Measurements from ENCODE around the gene SVOPL. TPM values are rescaled to one million over a fixed set of nuclear protein-coding genes. Genes with fewer than 3 reads are reported as not detected.

Gene SVOPL
- total RNA-seq, 1 experiment from 2014 or later, result not detected

- no TSS peak for BruUV-seq (replicated peaks)
- H2AFZ ChIP-seq (ENCODE audit: low read depth, low read length, poor library complexity, severe bottlenecking), result no peak overlapping the region
- ChIA-PET CTCF (no interaction called here), POLR2A (no interaction called here), RAD21 (ENCODE audit: low non-redundant PET in 1 of 2, low total read pairs in 2 of 2, uncharacterized antibody in 2 of 2, unreplicated experiment in 2 of 2) (no interaction called here)
- DNase-seq (ENCODE audit: low read depth, low spot score) (no peak), ATAC-seq (no peak)
- H3K4me2 ChIP-seq (ENCODE audit: low read length), result no peak overlapping the region
- intact Hi-C loops (cut with micrococcal nuclease), result no loop called here
- H3K27ac ChIP-seq (ENCODE audit: low read depth, low read length), result no peak overlapping the region
- H3K9me2 ChIP-seq (ENCODE audit: insufficient read depth), result no peaks in the 10 kb centered on the region
- 0 out of 2 replicates have a peak, but pooled peaks cover 6% of the 10 kb centered on the region for H3K27me3 ChIP-seq (ENCODE audit: insufficient read depth, low read length)
- H3K9me3 ChIP-seq (ENCODE audit: control insufficient read depth in 1 of 2, insufficient read depth in 1 of 2, low read depth in 1 of 2, low read length in 2 of 2), result no peaks in the 10 kb centered on the region
- H3K36me3 ChIP-seq (ENCODE audit: control insufficient read depth in 1 of 2, insufficient read depth in 2 of 2, low read length in 2 of 2), result no peaks in the 10 kb centered on the region
- no peaks in the 10 kb centered on the region for H3K4me1 ChIP-seq (ENCODE audit: control insufficient read depth in 1 of 2, insufficient read depth in 2 of 2, low read length in 2 of 2)
- TF ChIP-seq POLR2AphosphoS5 (IDR thresholded peaks at IDR 0.05; ENCODE audit: low read depth, low read length) (no peak), SP1 (IDR thresholded peaks at IDR 0.05; ENCODE audit: low read depth) (no peak), POLR2A (IDR thresholded peaks at IDR 0.05; ENCODE audit: borderline replicate concordance, extremely low read depth, insufficient read depth, insufficient read length) (no peak), TCF7L2 (IDR thresholded peaks at IDR 0.05; ENCODE audit: borderline replicate concordance, extremely low read depth, insufficient read depth, insufficient read length) (no peak), YY1 (IDR thresholded peaks at IDR 0.05; ENCODE audit: extremely low read depth, insufficient replicate concordance, low read depth, low read length) (no peak), ZFX (IDR thresholded peaks at IDR 0.05) (no peak)
- no peaks in the 10 kb centered on the region for H3K79me2 ChIP-seq (ENCODE audit: insufficient read depth, low read length)
- no peak overlapping the region for H3K9ac ChIP-seq (ENCODE audit: low read length)
- no peak overlapping the region for H3K4me3 ChIP-seq (replicated peaks in 1 of 2; ENCODE audit: low read depth in 1 of 2, low read length in 2 of 2)
- no peaks in the 10 kb centered on the region for H4K20me1 ChIP-seq (ENCODE audit: insufficient read depth)
Observed at GRCh38 chr7:138699661-138700060, 1.5 kb downstream of the SVOPL start.

GRCh38 chr7:138698281-138698680, 2.9 kb downstream of the SVOPL start:
- no peaks in the 10 kb centered on the region for H3K4me1 ChIP-seq (ENCODE audit: control insufficient read depth in 1 of 2, insufficient read depth in 2 of 2, low read length in 2 of 2)
- ChIA-PET CTCF (no interaction called here), RAD21 (ENCODE audit: low non-redundant PET in 1 of 2, low total read pairs in 2 of 2, uncharacterized antibody in 2 of 2, unreplicated experiment in 2 of 2) (no interaction called here), POLR2A (no interaction called here)
- no peak overlapping the region for H3K4me2 ChIP-seq (ENCODE audit: low read length)
- no peak overlapping the region for H3K9ac ChIP-seq (ENCODE audit: low read length)
- no peak overlapping the region for H3K4me3 ChIP-seq (replicated peaks in 1 of 2; ENCODE audit: low read depth in 1 of 2, low read length in 2 of 2)
- no peaks in the 10 kb centered on the region for H3K79me2 ChIP-seq (ENCODE audit: insufficient read depth, low read length)
- intact Hi-C loops (cut with micrococcal nuclease), result no loop called here
- H3K36me3 ChIP-seq (ENCODE audit: control insufficient read depth in 1 of 2, insufficient read depth in 2 of 2, low read length in 2 of 2), result no peaks in the 10 kb centered on the region
- no peaks in the 10 kb centered on the region for H4K20me1 ChIP-seq (ENCODE audit: insufficient read depth)
- TF ChIP-seq CEBPB (IDR thresholded peaks at IDR 0.05; ENCODE audit: low read depth), result no peak
- no peak for TF ChIP-seq YY1 (IDR thresholded peaks at IDR 0.05; ENCODE audit: extremely low read depth, insufficient replicate concordance, low read depth, low read length)
- no peak for TF ChIP-seq FOSL1 (IDR thresholded peaks at IDR 0.05; ENCODE audit: low read depth)
- TF ChIP-seq EZH2 (IDR thresholded peaks at IDR 0.05), result no peak
- TF ChIP-seq POLR2AphosphoS5 (IDR thresholded peaks at IDR 0.05; ENCODE audit: low read depth, low read length), result no peak
- TF ChIP-seq ELF1 (IDR thresholded peaks at IDR 0.05; ENCODE audit: borderline replicate concordance, low read depth), result no peak
- TF ChIP-seq SRF (IDR thresholded peaks at IDR 0.05; ENCODE audit: low read depth), result no peak
- no peak for TF ChIP-seq ZBTB33 (IDR thresholded peaks at IDR 0.05; ENCODE audit: extremely low read depth, insufficient replicate concordance, low read length)
- TF ChIP-seq REST (IDR thresholded peaks at IDR 0.05; ENCODE audit: low read depth), result no peak
- TF ChIP-seq SIN3A (IDR thresholded peaks at IDR 0.05; ENCODE audit: low read depth), result no peak
- no peak for TF ChIP-seq ZFX (IDR thresholded peaks at IDR 0.05)
- no peak for TF ChIP-seq EZH2phosphoT487 (IDR thresholded peaks at IDR 0.05; ENCODE audit: borderline replicate concordance)
- no peak for TF ChIP-seq CBX3 (IDR thresholded peaks at IDR 0.05; ENCODE audit: low read depth)
- TF ChIP-seq ZNF274 (IDR thresholded peaks at IDR 0.05; ENCODE audit: low read depth, low read length), result no peak
- no peak for DNase-seq (ENCODE audit: low read depth, low spot score)
- H3K9me3 ChIP-seq (ENCODE audit: control insufficient read depth in 1 of 2, insufficient read depth in 1 of 2, low read depth in 1 of 2, low read length in 2 of 2), result no peaks in the 10 kb centered on the region
- no peak overlapping the region for H3K27ac ChIP-seq (ENCODE audit: low read depth, low read length)
- H2AFZ ChIP-seq (ENCODE audit: low read depth, low read length, poor library complexity, severe bottlenecking), result no peak overlapping the region
- H3K27me3 ChIP-seq (ENCODE audit: insufficient read depth, low read length), result 0 out of 2 replicates have a peak, but pooled peaks cover 6% of the 10 kb centered on the region
- no peak for ATAC-seq
- no TSS peak for BruUV-seq (replicated peaks)
- H3K9me2 ChIP-seq (ENCODE audit: insufficient read depth), result no peaks in the 10 kb centered on the region

Measured in HCT116 (cell line).